Body of pancreas (tissue), 4 donors: ENCODE measurements around the gene RFC3.

Experiments
- CTCF ChIP-seq, 7 experiments: fragments of 450-650 bp in 4 of 7; fragments of 200-600 bp in 3 of 7; sonication (generic) in 3 of 7; IDR thresholded peaks; one replicate each; pipeline ENCODE4 v1.5.1; 2016 to 2019; ENCODE audit warnings: antibody characterized with exemption in 7 of 7
- POLR2A ChIP-seq, 3 donors: fragments of 450-650 bp; IDR thresholded peaks; one replicate each; pipeline ENCODE4 v1.6.1; 2016; ENCODE audit warnings: antibody characterized with exemption in 3 of 3, mild to moderate bottlenecking in 2 of 3

- no peak for TF ChIP-seq CTCF (IDR thresholded peaks at IDR 0.05)
- TF ChIP-seq POLR2A (IDR thresholded peaks at IDR 0.05), result no peak
These were observed 7.1 kb downstream of the RFC3 start for GRCh38 chr13:33825083-33825482.
